Tibial nerve (tissue), 3 donors: ENCODE measurements around the gene RSPH1.

Experiments
- CTCF ChIP-seq, 5 experiments: fragments of 200-600 bp in 3 of 5; fragments of 450-650 bp in 2 of 5; sonication (generic) in 3 of 5; IDR thresholded peaks; one replicate each; pipeline ENCODE4 v1.5.1; 2016 to 2019; ENCODE audit warnings: antibody characterized with exemption in 5 of 5, mild to moderate bottlenecking in 3 of 5, moderate library complexity in 2 of 5
- POLR2A ChIP-seq, 2 donors: fragments of 450-650 bp; IDR thresholded peaks; one replicate each; pipeline ENCODE4 v1.6.1; 2017; ENCODE audit warnings: antibody characterized with exemption in 2 of 2, mild to moderate bottlenecking in 2 of 2, moderate library complexity in 2 of 2

GRCh38 chr21:42443876-42444744 is 51.9 kb downstream of the RSPH1 start:
- TF ChIP-seq CTCF (IDR thresholded peaks at IDR 0.05) (no peak), POLR2A (IDR thresholded peaks at IDR 0.05) (no peak)
